HEK293T (cell line): Measurements from ENCODE around the gene FGR.

Source experiments
- BHLHE40 ChIP-seq: fragments of 450-650 bp; IDR thresholded peaks from 2 replicates; pipeline ENCODE4 v1.6.1; 2016; ENCODE audit warnings: mild to moderate bottlenecking, moderate library complexity, borderline replicate concordance
- FOXA1 ChIP-seq: fragments of 450-650 bp; IDR thresholded peaks from 2 replicates; pipeline ENCODE4 v1.6.1; 2016; ENCODE audit warnings: mild to moderate bottlenecking
- FOXK2 ChIP-seq: fragments of 450-650 bp; IDR thresholded peaks from 2 replicates; pipeline ENCODE4 v1.6.1; 2016; ENCODE audit warnings: mild to moderate bottlenecking
- HDGF ChIP-seq: fragments of 450-650 bp; IDR thresholded peaks from 2 replicates; pipeline ENCODE4 v1.6.1; 2017; ENCODE audit warnings: antibody characterized with exemption, borderline replicate concordance
- L3MBTL2 ChIP-seq: fragments of 450-650 bp; conservative IDR thresholded peaks from 2 replicates; pipeline ENCODE4 v1.6.1; 2016; ENCODE audit warnings: mild to moderate bottlenecking
- NFRKB ChIP-seq: fragments of 450-650 bp; IDR thresholded peaks from 2 replicates; pipeline ENCODE4 v1.6.1; 2016; ENCODE audit warnings: mild to moderate bottlenecking, moderate library complexity
- PKNOX1 ChIP-seq: fragments of 450-650 bp; IDR thresholded peaks from 2 replicates; pipeline ENCODE4 v1.6.1; 2016
- SP1 ChIP-seq: fragments of 450-650 bp; IDR thresholded peaks from 2 replicates; pipeline ENCODE4 v1.6.1; 2017
- SUZ12 ChIP-seq: fragments of 450-650 bp; IDR thresholded peaks from 2 replicates; pipeline ENCODE4 v1.6.1; 2016; ENCODE audit warnings: mild to moderate bottlenecking
- TARDBP ChIP-seq: fragments of 450-650 bp; IDR thresholded peaks from 2 replicates; pipeline ENCODE4 v1.6.1; 2016
- ZNF384 ChIP-seq: fragments of 450-650 bp; IDR thresholded peaks from 2 replicates; pipeline ENCODE4 v1.6.1; 2016

- no peak for TF ChIP-seq PKNOX1
- TF ChIP-seq SP1 = no peak
- no peak for TF ChIP-seq HDGF
- no peak for TF ChIP-seq FOXK2
- TF ChIP-seq ZNF384 = no peak
- TF ChIP-seq FOXA1 = no peak
- TF ChIP-seq SUZ12 = no peak
- no peak for TF ChIP-seq TARDBP
- TF ChIP-seq BHLHE40 = no peak
- TF ChIP-seq L3MBTL2 = no peak
- no peak for TF ChIP-seq NFRKB
These were observed 3.2 kb upstream of the FGR start for GRCh38 chr1:27638047-27638734.
